Kidney (tissue), 14 donors: ENCODE results near the gene IRX4. TPM values are rescaled to one million over a fixed set of nuclear protein-coding genes. Genes with fewer than 3 reads are reported as not detected.
A peak's percentile ranks its signal among the peaks of the same experiment; 100 is the strongest.

ENCODE experiments used
- DNase-seq, 5 donors: peaks; one replicate each; pipeline ENCODE4 v3.0.0-alpha.2; 2013 to 2020
- FAIRE-seq: peaks from 2 replicates; lab custom pipeline; 2012; peaks lifted over from hg19 to GRCh38; lab: Jason Lieb, UNC
- H3K27ac ChIP-seq, 2 donors: one replicate each; pipeline ENCODE4 v1.7.0; 2013; ENCODE audit warnings: low read depth in 2 of 2, low read length in 2 of 2, inconsistent platforms in 1 of 2
- H3K27me3 ChIP-seq: one replicate; pipeline ENCODE4 v1.7.1; 2013; ENCODE audit warnings: low read length, inconsistent platforms; ENCODE audit not compliant: control insufficient read depth, insufficient read depth
- H3K36me3 ChIP-seq, 3 donors: one replicate each; pipeline versions ENCODE4 v1.7.0 to v1.7.1; 2013; ENCODE audit warnings: low read length in 3 of 3, control low read depth in 1 of 3, inconsistent platforms in 1 of 3; ENCODE audit not compliant: insufficient read depth in 3 of 3, control insufficient read depth in 2 of 3
- H3K4me1 ChIP-seq, 3 donors: one replicate each; pipeline versions ENCODE4 v1.7.0 to v1.7.1; 2013; ENCODE audit warnings: low read length in 3 of 3, inconsistent platforms in 1 of 3, low read depth in 1 of 3; ENCODE audit not compliant: control insufficient read depth in 2 of 3, insufficient read depth in 2 of 3
- H3K4me3 ChIP-seq, 3 donors: one replicate each; pipeline versions ENCODE4 v1.7.0 to v1.8.1; 2013; ENCODE audit warnings: low read length in 3 of 3, control low read depth in 1 of 3, inconsistent platforms in 1 of 3
- H3K9ac ChIP-seq, 3 donors: one replicate each; pipeline versions ENCODE4 v1.7.0 to v1.7.1; 2013; ENCODE audit warnings: low read length in 3 of 3, control low read depth in 1 of 3, inconsistent platforms in 1 of 3
- H3K9me3 ChIP-seq, 3 donors: one replicate each; pipeline versions ENCODE4 v1.7.0 to v1.7.1; 2013; ENCODE audit warnings: low read length in 3 of 3, control low read depth in 1 of 3, inconsistent platforms in 1 of 3; ENCODE audit not compliant: control insufficient read depth in 2 of 3, insufficient read depth in 1 of 3
- intact Hi-C: fragments of 100-400 bp; cut with DNase I; formaldehyde crosslinking; loops from one replicate; pipeline ENCODE4 v1.11.1; 2022
- polyA plus RNA-seq: library from polyadenylated mRNA; stranded (reverse); fragments of 350-450 nt; fragmentation: Illumina TruSeq; extraction: RNeasy Lipid Tissue Mini Kit (QIAGEN cat#74804); gene quantifications from one replicate; pipeline ENCODE4 v1.2.3, GENCODE V29; 2014; ENCODE audit warnings: low read depth, low replicate concordance; ENCODE audit not compliant: insufficient read depth
- total RNA-seq: library from RNA; stranded (reverse); fragmentation: NEBNext Ultra II Directional; extraction: Animal tissue kit (Norgen Biotek cat#: 25700); gene quantifications from one replicate; pipeline ENCODE4 v1.2.1, GENCODE V29; 2021
- TF ChIP-seq, protein P1 (sequence below): IDR thresholded peaks from 3 replicates; pipeline ENCODE4 v1.5.1; 2012; ENCODE audit warnings: mild to moderate bottlenecking, moderate library complexity, borderline replicate concordance; ENCODE audit not compliant: insufficient read depth; ENCODE audit errors: extremely low read depth
- donor health status: control.
- donor health status: control.
- donor health status: control.
- donor health status: control.
- donor health status: control.
- donor health status: DM: yes; HTN: yes; CAD: no.
- donor health status: Normal renal cell carcinoma (clear cell type).

Gene IRX4
- total and polyA plus RNA-seq, 2 donors from 2014 or later: not detected

DNA sequence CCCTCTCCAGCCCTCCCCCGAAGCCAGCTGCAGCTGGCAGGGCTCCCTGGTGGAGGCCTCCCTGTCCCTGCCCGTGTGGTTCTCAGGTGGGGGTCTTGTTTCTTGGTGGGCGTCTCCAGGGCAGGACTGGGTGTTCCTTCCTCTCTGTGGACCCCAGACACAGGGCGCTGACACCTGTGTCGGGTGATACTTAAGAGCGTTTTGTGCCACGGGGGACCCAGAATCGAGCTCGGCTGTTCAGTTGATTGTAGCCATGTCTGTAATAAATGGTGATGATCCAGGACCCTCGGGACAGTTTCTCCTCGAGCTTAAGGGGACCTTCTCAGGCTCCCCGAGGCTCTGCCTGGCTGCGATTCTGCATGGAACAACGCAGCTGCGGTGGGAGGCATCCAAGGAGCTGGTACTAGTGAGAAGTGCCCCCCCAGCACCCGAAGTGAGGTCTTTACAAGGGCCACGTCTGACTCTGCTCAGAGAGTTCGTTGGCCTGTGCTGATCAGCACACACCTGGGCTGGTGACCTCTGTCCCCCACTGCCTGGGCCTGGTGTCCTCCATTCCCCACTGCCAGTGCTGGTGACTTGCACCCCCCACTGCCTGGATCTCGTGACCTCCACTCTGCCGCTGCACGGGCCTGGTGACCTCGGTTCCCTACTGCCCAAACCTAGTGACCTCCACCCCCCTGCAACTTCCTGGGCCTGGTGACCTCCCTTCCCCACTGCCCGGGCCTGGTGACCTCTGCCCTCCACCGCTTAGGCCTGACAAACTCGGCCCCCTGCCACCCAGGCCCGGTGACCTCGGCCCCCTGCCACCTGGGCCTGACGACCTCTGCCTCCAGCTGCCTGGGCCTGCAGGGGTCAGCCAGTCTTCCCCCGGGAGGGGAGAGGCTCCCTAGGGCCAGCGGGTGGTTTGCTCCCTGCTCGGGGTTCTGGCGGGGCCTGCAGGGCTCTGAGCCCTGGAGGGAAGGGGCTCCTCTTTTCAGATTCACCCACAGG is 45.5 kb downstream of the IRX4 start:
- no peak overlapping the region for H3K4me3 ChIP-seq
- TF ChIP-seq, protein P1, sequence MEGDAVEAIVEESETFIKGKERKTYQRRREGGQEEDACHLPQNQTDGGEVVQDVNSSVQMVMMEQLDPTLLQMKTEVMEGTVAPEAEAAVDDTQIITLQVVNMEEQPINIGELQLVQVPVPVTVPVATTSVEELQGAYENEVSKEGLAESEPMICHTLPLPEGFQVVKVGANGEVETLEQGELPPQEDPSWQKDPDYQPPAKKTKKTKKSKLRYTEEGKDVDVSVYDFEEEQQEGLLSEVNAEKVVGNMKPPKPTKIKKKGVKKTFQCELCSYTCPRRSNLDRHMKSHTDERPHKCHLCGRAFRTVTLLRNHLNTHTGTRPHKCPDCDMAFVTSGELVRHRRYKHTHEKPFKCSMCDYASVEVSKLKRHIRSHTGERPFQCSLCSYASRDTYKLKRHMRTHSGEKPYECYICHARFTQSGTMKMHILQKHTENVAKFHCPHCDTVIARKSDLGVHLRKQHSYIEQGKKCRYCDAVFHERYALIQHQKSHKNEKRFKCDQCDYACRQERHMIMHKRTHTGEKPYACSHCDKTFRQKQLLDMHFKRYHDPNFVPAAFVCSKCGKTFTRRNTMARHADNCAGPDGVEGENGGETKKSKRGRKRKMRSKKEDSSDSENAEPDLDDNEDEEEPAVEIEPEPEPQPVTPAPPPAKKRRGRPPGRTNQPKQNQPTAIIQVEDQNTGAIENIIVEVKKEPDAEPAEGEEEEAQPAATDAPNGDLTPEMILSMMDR: no peak
- no peak overlapping the region for H3K9ac ChIP-seq
- DNase-seq: peak in 2 of 5 donors; percentile 42 to 66
- intact Hi-C loops: no loop called here
- peaks cover 2% of the 10 kb centered on the region for H3K27me3 ChIP-seq
- no peaks in the 10 kb centered on the region for H3K9me3 ChIP-seq
- FAIRE-seq: no peak
- no peaks in the 10 kb centered on the region for H3K36me3 ChIP-seq
- H3K27ac ChIP-seq: no peak overlapping the region
- H3K4me1 ChIP-seq: no peaks in the 10 kb centered on the region

DNA sequence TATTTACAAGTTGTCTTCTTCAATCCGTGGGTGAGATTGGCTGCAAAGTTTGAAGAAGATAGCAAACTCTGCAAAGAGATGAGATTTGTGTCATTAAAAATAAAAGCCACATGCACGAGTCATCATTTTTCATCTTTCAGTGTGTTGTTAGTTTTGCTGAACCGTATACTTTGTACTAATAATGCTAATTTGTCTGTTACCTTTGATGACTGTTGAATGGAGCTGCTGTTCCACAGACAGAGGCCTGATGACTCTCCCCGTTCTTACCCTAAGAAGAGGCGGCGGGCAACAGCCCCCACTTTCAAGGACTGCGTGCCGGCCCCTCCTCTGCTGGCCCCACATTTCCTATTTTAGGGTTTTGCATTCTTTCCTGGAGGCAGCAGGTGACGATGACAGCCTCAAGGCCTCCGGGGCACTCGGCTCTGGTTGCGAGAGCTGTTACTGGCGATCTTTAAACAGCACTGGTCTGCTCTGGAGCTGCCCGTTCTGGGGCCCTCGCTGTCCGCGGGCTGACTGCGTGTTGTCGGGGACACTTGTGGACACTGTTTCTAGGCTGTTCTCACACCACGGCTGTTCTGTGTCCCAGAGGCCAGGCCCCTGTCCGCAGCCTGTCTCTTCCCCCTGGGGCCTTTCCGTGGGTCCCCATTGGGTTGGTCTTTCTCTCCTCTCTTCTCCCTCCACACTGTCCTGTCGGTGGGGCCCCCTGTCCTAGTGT is 46.4 kb downstream of the IRX4 start:
- Histone ChIP-seq H3K4me1 (no peaks in the 10 kb centered on the region), H3K9me3 (no peaks in the 10 kb centered on the region), H3K27me3 (peaks cover 2% of the 10 kb centered on the region), H3K9ac (no peak overlapping the region), H3K4me3 (no peak overlapping the region), H3K36me3 (no peaks in the 10 kb centered on the region), H3K27ac (no peak overlapping the region)
- intact Hi-C loops: no loop called here
- DNase-seq (peak in 2 of 5 donors; percentile 24 to 56), FAIRE-seq (no peak)
- TF ChIP-seq, protein P1: no peak

DNA sequence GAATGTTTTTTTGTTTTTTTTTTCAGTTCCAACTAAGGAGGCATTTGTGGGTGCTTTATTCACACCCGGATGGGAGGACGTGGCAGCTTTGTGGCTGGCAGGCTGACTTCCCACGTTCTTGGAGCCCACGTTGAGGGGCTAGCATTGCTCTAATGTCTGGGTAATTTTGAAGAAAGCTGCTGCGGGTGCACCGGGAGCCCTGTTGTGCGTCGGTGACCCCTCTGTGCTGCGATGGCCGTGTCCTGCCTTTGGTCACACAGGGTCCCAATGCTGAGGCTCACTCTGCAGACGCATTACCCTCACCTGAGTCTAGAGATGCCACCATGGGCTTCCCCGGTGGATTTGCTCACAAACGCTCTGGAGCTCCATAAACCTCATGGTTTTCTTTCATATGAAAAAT is 47.3 kb downstream of the IRX4 start:
- no peak overlapping the region for H3K27ac ChIP-seq
- H3K4me3 ChIP-seq: no peak overlapping the region
- intact Hi-C loops: no loop called here
- H3K9ac ChIP-seq: no peak overlapping the region
- H3K4me1 ChIP-seq: no peaks in the 10 kb centered on the region
- H3K9me3 ChIP-seq: no peaks in the 10 kb centered on the region
- FAIRE-seq (no peak), DNase-seq (peak in 2 of 5 donors; percentile 15 to 56)
- TF ChIP-seq, protein P1: no peak
- no peaks in the 10 kb centered on the region for H3K27me3 ChIP-seq
- no peaks in the 10 kb centered on the region for H3K36me3 ChIP-seq
